Fibroblast of mammary gland (primary cell): Measurements from ENCODE around the gene STX8.

Source experiments
- DNase-seq: peaks from one replicate; pipeline ENCODE4 v3.0.0-alpha.2; 2010; ENCODE audit warnings: low read depth
- H3K4me3 ChIP-seq: 2 replicates; pipeline ENCODE4 v1.5.1; 2011; ENCODE audit warnings: low read depth, mild to moderate bottlenecking, low read length, moderate library complexity; ENCODE audit not compliant: control insufficient read depth
- CTCF ChIP-seq: conservative IDR thresholded peaks from 2 replicates; pipeline ENCODE4 v1.5.1; 2011; ENCODE audit warnings: low read depth, low read length, inconsistent platforms; ENCODE audit not compliant: control insufficient read depth, insufficient read depth

STX8 gene

GRCh38 chr17:9291912-9292560 lies 283.6 kb downstream of the STX8 start:
- peak; percentile 38 for DNase-seq
- no peak overlapping the region for H3K4me3 ChIP-seq
- peak; percentile 62 for TF ChIP-seq CTCF

GRCh38 chr17:9290226-9290613 lies 285.4 kb downstream of the STX8 start:
- H3K4me3 ChIP-seq = no peak overlapping the region
- no peak for DNase-seq
- TF ChIP-seq CTCF = no peak

- TF ChIP-seq CTCF = no peak
- DNase-seq = no peak
- no peak overlapping the region for H3K4me3 ChIP-seq
Measured at GRCh38 chr17:9287306-9287705, 288.3 kb downstream of the STX8 start.

- no peak for TF ChIP-seq CTCF
- H3K4me3 ChIP-seq = no peak overlapping the region
Measured at GRCh38 chr17:9286434-9286833, 289.2 kb downstream of the STX8 start.

GRCh38 chr17:9285602-9286427 lies 289.8 kb downstream of the STX8 start:
- TF ChIP-seq CTCF = no peak
- DNase-seq = no peak
- no peak overlapping the region for H3K4me3 ChIP-seq

More at GRCh38 chr17:9286434-9286833, 289.2 kb downstream of the STX8 start:
- DNase-seq = no peak

- no peak for DNase-seq
- H3K4me3 ChIP-seq = no peak overlapping the region
- no peak for TF ChIP-seq CTCF
Measured at GRCh38 chr17:9284884-9285283, 290.7 kb downstream of the STX8 start.
